Endometrial microvascular endothelial cells (primary cell): ENCODE results near the gene SDHAF4. TPM values are rescaled to one million over a fixed set of nuclear protein-coding genes. Genes with fewer than 3 reads are reported as not detected.

Experiments
- total RNA-seq: library from RNA; depleted of rRNA; stranded (reverse); fragments of >200 nt; gene quantifications from one replicate; pipeline ENCODE4 v1.2.3, GENCODE V29; 2015; ENCODE audit errors: inconsistent ontology term

Gene SDHAF4
- total RNA-seq, 1 donor from 2014 or later, result 4.2 TPM

Other genes with a start within 250 kb of the SDHAF4 start
- gene FAM135A, start 153.4 kb upstream of the SDHAF4 start, total RNA-seq, result 6.6 TPM
- 21.8 TPM for gene SMAP1, start 101.0 kb downstream of the SDHAF4 start, total RNA-seq